Fibroblast of skin of back (primary cell): ENCODE results near the gene MAP3K6. TPM values are rescaled to one million over a fixed set of nuclear protein-coding genes. Genes with fewer than 3 reads are reported as not detected.
A peak's percentile ranks its signal among the peaks of the same experiment; 100 is the strongest.
"Not testable (repeated sequence)": the region's sequence is repeated elsewhere in the genome, so short reads cannot be mapped to it uniquely, and the experiment has no call there.

Experiments used
- DNase-seq: peaks from one replicate; pipeline ENCODE4 v3.0.0-alpha.2; 2013
- polyA plus RNA-seq, 2 experiments: library from polyadenylated mRNA; unstranded; fragments of 120-200 nt; gene quantifications; one replicate each; pipeline ENCODE4 v1.2.1, GENCODE V29; 2013; ENCODE audit not compliant: insufficient read length in 2 of 2

Gene MAP3K6, protein sequence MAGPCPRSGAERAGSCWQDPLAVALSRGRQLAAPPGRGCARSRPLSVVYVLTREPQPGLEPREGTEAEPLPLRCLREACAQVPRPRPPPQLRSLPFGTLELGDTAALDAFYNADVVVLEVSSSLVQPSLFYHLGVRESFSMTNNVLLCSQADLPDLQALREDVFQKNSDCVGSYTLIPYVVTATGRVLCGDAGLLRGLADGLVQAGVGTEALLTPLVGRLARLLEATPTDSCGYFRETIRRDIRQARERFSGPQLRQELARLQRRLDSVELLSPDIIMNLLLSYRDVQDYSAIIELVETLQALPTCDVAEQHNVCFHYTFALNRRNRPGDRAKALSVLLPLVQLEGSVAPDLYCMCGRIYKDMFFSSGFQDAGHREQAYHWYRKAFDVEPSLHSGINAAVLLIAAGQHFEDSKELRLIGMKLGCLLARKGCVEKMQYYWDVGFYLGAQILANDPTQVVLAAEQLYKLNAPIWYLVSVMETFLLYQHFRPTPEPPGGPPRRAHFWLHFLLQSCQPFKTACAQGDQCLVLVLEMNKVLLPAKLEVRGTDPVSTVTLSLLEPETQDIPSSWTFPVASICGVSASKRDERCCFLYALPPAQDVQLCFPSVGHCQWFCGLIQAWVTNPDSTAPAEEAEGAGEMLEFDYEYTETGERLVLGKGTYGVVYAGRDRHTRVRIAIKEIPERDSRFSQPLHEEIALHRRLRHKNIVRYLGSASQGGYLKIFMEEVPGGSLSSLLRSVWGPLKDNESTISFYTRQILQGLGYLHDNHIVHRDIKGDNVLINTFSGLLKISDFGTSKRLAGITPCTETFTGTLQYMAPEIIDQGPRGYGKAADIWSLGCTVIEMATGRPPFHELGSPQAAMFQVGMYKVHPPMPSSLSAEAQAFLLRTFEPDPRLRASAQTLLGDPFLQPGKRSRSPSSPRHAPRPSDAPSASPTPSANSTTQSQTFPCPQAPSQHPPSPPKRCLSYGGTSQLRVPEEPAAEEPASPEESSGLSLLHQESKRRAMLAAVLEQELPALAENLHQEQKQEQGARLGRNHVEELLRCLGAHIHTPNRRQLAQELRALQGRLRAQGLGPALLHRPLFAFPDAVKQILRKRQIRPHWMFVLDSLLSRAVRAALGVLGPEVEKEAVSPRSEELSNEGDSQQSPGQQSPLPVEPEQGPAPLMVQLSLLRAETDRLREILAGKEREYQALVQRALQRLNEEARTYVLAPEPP (N-terminal part only)
- 31.4 TPM for polyA plus RNA-seq (2013, experiment 1 of 2; ENCODE audit: insufficient read length)
- 29.2 TPM for polyA plus RNA-seq (2013, experiment 2 of 2; ENCODE audit: insufficient read length)

DNA sequence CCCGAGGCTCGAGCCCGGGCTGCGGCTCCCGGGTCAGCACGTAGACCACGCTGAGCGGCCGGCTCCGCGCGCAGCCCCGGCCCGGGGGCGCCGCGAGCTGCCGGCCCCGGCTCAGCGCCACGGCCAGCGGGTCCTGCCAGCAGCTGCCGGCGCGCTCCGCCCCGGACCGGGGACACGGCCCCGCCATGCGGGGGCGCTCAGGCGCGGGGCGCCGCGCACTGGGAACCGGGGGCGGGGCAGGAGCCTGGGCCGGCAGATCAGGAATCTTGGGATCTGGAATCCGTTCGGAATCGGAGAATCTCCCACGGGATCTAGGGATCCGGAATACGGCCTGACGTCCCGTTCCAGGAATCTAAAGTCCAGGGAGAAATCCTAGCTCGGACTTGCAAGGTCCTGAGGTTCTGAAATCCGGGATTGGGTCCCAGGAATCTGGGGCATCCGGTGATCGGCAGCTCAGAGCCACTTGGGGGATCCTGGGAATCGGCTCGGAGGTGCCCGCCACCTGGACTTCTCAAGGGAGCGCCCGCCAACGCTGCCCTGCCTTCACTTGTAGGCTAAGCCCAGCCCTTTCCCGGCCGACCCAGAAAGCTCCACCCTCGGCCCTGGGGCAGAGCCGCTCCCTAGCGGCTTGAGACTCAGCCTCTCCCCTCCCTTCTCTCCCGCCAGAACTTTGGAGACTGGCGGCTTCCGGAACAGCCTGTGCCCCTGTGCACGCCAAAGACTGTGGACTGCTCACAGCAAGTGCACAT is at the start of gene MAP3K6:
Gene MAP3K6 (minus strand): TSS at position 551 of the 749 bp plus-strand sequence. CDS start 364 bp downstream, at position 187.
- peak; percentile 83 for DNase-seq

DNA sequence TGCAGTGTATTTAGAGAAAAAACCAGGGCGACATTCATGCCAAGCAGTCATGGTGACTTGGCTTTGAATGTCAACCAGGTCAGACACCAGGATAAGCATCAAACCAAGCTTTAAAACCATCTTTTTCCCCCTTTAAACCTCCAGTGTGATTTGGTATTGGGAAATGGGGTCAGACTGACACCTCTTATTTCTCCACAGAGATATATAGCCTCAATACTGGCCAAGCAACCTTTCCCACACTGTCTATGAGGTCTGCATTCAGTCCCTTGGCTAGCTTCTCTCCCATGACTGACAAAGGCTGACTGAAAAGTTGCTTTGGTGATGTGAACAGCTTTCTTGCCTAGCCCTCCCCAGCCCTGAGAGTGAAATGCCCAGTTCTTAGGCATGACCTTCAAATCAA is 47.3 kb upstream of the MAP3K6 start:
- DNase-seq = no peak

DNA sequence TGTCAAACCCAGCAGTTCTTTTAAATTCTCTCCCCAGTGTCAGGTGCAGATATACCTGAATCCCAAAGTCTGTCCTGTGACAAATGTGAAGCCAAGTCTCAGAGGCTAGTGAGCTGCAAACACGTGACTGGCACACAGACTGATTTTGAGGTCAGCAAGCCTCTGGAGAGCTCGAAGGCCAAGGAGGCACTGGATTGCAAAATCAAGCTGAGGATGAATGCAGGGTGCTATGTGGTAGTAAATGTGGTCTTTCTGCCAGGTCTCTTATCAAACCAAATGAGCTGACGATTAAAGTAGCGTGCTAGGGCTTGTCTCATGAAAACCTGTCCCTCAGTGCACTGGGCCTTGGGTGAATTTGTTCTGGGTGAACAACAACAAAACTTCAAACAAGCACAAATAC is 46.2 kb upstream of the MAP3K6 start:
- no peak for DNase-seq

DNA sequence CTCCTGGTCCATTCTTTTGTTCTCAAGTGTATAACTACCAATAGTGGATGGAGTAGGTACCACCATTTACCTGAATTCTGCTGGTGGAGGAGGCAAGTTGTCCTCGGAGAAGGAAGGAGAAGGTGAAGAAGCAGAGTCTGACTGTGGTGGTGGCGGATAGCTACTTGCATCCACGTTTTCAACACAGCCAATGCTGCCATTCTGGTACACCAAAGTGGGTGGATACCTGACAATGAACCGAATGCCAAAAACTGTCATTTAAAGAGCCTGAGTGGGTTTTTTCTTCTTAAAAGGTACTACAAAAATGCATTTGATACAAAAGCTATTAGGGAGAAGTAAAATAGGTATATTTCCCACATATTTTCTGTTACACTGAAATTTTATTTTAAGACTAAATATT is 45.7 kb upstream of the MAP3K6 start:
- no peak for DNase-seq

DNA sequence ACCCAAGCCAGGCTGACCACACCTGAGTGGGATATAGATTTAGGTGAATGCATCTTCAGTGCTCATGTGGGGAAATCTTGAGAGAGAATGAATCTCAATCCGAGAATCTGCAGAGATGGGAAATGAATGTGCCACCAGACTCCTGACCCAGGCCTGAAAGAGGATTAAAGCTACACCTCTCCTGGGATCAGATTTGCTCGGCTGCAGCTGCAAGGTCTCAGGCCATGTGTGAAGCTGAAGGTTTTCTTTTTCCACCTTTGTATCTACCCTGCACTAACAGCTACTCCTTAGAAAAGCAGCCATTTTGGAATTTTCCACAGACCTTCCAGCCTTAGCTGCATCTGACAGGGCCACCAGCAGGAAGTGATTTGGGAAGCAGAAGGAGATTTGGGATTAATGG is 43.9 kb upstream of the MAP3K6 start:
- no peak for DNase-seq

GRCh38 chr1:27409669-27410068 is 42.9 kb upstream of the MAP3K6 start:
- no peak for DNase-seq

- peak; percentile 53 for DNase-seq
Measured at GRCh38 chr1:27408151-27408550, 41.4 kb upstream of the MAP3K6 start.

DNA sequence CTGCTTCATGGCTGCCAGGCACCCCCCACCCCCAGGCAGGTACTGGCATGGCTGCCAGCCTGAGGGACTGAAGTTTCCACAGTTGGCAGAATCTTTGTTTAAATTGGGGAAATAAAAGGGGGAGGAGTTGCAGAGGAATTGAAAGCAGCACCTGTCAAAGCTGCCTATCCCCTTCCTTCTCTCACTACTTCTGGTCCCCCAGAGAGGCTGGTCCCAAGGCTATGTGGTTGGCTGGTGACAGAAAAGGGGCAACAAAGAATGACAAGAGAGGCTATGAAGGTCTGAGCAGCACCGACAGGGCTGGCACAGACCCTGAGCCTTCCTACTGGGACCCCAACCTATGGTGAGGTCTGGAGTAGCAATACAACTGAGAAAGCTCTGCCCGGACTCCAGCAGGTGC is 40.0 kb upstream of the MAP3K6 start:
- not testable (repeated sequence) for DNase-seq

DNA sequence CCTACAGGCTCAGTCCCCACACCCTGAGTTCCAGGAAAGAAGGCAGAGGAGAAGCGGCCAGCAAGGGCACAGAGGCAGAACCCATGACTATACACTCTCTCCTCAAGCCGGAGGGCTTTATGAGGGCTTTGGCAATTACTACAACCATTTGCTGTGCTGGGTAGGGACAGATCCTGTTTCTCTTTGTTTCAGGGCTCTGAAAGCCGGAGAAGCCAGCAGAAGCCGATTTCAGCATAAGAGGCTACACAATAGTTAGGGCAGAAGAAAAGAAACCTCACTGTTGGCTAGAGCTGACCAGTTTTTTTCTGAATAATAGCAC is 39.6 kb upstream of the MAP3K6 start:
- DNase-seq = no peak

- DNase-seq = not testable (repeated sequence)
Measured at GRCh38 chr1:27405598-27406361, 39.0 kb upstream of the MAP3K6 start.

DNA sequence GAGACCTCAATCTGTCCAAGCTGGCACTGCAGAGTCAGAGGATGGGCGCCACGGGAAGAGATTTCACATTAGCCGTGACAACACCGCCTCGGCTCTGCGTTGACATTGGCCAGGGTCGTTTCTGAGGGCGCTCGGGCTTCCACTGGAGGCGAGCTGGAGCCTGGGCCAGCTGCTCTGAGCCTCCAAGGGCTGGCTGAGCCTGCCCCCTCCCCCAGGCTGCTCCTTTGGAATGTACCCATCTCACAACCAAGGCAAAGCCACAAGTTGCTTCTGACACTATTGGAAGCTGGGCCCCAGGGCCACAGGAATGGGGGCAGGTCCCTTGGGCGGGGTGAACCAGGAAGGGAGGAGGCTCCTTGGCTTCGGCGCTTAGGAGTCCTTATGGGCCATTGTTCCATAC is 38.3 kb upstream of the MAP3K6 start:
- DNase-seq = peak; percentile 86

GRCh38 chr1:27403931-27404330 is 37.2 kb upstream of the MAP3K6 start:
- DNase-seq = no peak

DNA sequence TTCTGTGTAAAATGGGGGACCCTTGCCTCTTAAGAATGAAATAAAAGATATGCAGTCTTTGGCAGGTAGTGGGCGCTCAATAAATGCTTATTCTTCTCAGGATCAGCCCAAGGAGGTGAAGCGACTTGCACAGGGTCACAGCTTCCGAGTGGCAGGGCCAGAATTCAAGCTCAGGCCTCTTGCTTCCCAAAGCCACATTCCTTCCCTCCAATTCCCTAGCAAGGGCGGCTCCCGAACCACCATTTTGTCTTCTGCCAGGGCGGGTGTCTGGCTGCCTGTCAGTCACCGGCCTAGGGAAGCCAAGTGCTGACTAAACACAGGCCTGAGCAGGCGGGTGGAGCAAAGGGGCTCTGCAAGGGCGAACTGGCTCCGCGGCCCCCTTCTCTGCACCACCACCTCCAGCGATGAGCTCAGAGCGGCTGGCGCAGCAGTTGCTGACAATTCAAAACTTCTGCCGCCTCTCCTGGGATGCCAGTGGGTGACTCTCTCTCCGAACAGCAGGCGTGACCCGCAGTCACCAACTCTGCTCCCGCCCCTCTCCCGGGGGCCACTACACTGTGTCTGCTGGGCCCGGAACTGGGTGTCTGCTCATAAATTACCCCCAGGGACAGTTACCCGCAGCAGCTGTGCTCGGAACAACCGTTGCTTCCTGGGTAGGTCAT is 36.4 kb upstream of the MAP3K6 start:
- peak; percentile 81 for DNase-seq

DNA sequence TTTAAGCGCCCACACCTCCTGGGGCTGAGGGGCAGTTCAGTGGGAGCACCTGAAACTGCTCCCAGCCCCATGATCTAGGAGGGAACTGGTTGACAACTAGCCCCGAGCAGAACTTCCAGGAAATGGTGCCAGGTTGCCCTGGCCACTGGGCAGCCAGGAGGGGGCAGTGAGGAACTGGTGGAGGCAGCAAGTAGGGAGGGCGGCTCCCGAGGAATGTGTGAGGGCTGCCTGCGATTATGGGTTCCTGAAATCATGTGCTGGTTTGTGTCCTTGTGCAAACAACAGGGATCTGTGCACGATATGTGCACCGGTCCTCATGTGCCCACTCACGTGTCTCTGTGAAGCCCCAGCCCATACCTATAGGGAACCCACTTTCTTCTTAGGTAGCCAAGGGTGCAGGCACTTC is 35.6 kb upstream of the MAP3K6 start:
- peak; percentile 57 for DNase-seq

- DNase-seq = no peak
Measured at GRCh38 chr1:27400963-27401341, 34.2 kb upstream of the MAP3K6 start.

GRCh38 chr1:27400082-27400962 is 33.6 kb upstream of the MAP3K6 start:
- no peak for DNase-seq

DNA sequence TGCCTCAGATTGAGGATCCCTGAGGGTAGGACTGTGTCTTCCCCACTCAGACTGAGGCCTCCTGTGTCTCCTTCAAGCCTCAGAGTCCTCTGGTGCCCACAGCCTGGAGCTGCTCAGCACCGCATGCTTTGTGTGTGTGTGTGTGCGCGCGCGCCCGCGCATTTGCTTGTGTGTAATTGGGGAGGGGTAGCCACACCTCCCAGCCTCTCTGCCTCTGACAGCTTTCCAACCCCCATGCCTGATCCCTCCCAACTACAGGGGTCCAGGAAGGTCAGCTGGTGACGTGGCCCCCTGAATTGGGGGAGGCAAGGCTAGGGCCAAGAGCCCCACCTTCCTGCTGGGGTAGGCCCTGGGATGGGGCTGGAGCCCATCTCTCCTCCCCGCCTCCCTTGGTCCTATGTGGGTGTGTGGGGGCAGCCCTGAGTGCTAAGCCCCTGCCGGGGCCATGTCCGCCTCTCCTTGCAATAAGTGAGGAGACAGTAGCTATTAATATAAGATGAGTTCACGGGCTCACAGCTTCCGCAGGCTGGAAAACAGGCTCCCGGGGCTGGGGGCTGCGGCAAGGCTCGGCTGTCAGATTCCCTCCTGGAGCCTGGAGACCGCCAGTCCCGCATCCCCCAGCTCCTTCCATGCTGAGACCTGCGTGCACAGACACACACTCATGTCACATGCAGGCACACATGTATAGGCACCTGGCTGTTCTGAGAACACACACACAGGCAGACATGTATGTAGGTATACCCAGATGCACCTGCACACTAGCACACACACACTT is 32.7 kb upstream of the MAP3K6 start:
- peak; percentile 22 for DNase-seq

GRCh38 chr1:27398405-27399149 is 31.8 kb upstream of the MAP3K6 start:
- no peak for DNase-seq
